ENCODE data around the gene GABRA4.
A peak's percentile ranks its signal among the peaks of the same experiment; 100 is the strongest.

GABRA4 gene

DNA sequence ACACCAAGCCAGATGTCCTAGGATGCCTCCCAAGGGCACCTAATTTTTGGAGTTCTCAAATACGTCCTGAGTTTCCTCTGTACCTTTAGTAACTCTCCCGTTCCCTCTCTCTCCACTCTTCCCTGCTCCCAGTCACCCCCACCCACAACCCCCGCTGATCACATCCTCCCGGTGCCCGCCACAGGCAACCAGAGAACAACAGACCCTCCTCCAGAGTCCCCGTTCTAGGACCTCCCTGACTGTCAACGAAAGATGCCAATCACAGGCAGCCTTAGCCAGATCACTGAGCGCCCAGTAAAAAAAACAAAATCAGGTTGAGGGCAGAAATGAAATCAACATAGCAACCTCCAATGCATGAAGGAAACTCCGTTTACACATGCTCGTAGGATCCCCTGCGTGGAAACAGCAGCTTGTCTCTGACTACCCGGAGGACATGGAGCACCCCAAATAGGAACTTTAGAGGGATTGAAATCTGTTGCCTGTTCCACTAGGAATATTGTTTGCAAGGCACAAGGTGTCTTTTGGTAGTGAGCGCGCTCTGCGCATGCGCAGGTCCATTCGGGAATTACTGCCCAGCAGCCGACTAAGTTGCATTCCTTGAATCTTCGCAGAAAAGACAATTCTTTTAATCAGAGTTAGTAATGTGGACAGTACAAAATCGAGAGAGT, 37.8 kb upstream of the GABRA4 start, which contains the start of gene GABRB1:
Gene GABRB1 (plus strand): TSS at position 557 of the 668 bp plus-strand sequence.
- ChIA-PET POLR2A (no interaction called here), CTCF (interaction anchor here (1.0 kb wide), 1 partner anchor 99 kb away, joined by 3 read pairs; no protein-coding TSS in a partner anchor)
- TF ChIP-seq, protein P1, sequence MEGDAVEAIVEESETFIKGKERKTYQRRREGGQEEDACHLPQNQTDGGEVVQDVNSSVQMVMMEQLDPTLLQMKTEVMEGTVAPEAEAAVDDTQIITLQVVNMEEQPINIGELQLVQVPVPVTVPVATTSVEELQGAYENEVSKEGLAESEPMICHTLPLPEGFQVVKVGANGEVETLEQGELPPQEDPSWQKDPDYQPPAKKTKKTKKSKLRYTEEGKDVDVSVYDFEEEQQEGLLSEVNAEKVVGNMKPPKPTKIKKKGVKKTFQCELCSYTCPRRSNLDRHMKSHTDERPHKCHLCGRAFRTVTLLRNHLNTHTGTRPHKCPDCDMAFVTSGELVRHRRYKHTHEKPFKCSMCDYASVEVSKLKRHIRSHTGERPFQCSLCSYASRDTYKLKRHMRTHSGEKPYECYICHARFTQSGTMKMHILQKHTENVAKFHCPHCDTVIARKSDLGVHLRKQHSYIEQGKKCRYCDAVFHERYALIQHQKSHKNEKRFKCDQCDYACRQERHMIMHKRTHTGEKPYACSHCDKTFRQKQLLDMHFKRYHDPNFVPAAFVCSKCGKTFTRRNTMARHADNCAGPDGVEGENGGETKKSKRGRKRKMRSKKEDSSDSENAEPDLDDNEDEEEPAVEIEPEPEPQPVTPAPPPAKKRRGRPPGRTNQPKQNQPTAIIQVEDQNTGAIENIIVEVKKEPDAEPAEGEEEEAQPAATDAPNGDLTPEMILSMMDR (IDR thresholded peaks at IDR 0.05; ENCODE audit: insufficient read depth, low read length, missing control alignments): no peak
- no peak for DNase-seq (ENCODE audit: low read depth, low spot score)
- peak within 1 kb of the TSS; percentile 67 for H3K4me3 ChIP-seq (ENCODE audit: low read depth, low read length)

DNA sequence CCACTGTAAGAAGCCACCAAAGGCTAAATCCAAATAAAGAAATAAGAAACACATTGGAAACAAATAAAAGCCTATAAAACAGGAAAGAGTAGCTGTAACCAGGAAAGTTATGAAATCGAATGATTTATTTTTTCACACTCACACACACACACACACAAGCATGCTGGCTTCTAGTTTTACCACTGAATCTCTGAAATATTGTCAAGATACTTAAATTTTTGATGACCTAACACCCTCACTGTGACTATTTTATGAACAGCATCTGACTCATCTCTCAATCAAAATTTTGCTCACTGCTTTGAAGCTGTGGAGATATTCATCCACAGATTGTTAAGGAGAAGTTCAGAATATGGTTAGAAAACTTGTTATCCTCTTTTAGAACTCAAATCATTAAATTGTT, 24.1 kb upstream of the GABRA4 start:
- ChIA-PET CTCF (no interaction called here), POLR2A (no interaction called here)
- TF ChIP-seq, protein P1 (IDR thresholded peaks at IDR 0.05; ENCODE audit: insufficient read depth, low read length, missing control alignments): no peak
- no peak overlapping the region for H3K4me3 ChIP-seq (ENCODE audit: low read depth, low read length)
- DNase-seq (ENCODE audit: low read depth, low spot score): no peak

DNA sequence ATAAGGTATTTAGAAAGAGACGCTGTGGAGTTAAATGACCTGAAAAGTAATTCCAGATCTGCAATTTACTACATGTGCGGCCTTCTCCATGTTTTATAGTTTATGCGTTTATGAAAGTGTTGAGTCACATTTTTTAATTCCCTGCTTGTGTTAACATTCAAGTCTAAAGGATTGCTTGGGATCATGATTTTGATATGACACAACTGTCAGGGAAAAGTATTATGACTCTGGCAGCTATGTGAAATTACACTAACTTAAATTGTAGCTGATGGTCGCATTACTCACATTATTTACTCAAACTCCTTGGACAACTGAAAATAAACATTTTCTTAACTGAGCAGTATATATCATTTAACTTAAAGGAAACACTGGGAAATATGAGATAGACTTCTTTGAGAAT, 23.7 kb upstream of the GABRA4 start:
- H3K4me3 ChIP-seq (ENCODE audit: low read depth, low read length): no peak overlapping the region
- ChIA-PET CTCF (no interaction called here), POLR2A (no interaction called here)
- no peak for DNase-seq (ENCODE audit: low read depth, low spot score)
- TF ChIP-seq, protein P1 (IDR thresholded peaks at IDR 0.05; ENCODE audit: insufficient read depth, low read length, missing control alignments): no peak

DNA sequence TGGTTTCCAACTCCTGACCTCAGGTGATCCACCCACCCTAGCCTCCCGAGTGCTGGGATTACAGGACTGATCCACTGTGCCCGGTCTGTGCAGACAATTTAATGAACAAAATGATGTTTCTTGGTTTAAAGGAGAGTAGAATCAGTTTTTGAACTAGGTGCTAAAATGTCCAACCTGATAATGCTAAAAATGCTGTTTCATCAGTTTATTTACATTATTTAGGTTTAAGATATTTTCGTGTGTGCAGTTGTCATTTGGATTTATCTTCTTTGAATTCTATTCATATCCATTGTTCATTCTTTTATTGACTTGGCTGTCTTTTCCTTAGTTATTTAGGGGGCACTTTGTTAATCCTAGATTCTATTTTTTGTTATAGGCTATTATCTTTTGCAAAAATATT, 20.0 kb upstream of the GABRA4 start:
- CTCF ChIA-PET: no interaction called here

DNA sequence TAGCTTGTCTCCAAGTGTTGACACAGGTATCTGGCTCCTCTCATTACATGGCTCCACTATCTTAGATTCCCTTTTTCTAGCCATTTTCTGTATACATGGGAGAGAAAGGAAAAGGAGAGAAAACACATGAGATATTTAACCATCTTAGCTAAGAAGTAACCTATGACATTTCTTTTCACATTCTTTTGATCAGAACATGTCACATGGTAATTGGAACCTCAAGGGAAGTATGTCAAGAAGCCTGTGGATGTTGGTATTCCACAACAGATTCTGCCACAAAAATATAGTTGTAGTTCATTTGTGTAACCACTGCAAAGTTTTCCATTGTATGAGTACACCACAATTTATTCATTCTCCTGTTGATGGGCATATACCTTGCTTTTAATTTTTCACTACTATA, 19.3 kb upstream of the GABRA4 start:
- TF ChIP-seq, protein P1 (IDR thresholded peaks at IDR 0.05; ENCODE audit: insufficient read depth, low read length, missing control alignments): no peak
- no peak overlapping the region for H3K4me3 ChIP-seq (ENCODE audit: low read depth, low read length)
- no peak for DNase-seq (ENCODE audit: low read depth, low spot score)
- POLR2A ChIA-PET: no interaction called here
- CTCF ChIA-PET: no interaction called here

More for the DNA sequence above, 20.0 kb upstream of the GABRA4 start:
- no peak overlapping the region for H3K4me3 ChIP-seq (ENCODE audit: low read depth, low read length)
- POLR2A ChIA-PET: no interaction called here
- TF ChIP-seq, protein P1 (IDR thresholded peaks at IDR 0.05; ENCODE audit: insufficient read depth, low read length, missing control alignments): no peak
- DNase-seq (ENCODE audit: low read depth, low spot score): no peak

DNA sequence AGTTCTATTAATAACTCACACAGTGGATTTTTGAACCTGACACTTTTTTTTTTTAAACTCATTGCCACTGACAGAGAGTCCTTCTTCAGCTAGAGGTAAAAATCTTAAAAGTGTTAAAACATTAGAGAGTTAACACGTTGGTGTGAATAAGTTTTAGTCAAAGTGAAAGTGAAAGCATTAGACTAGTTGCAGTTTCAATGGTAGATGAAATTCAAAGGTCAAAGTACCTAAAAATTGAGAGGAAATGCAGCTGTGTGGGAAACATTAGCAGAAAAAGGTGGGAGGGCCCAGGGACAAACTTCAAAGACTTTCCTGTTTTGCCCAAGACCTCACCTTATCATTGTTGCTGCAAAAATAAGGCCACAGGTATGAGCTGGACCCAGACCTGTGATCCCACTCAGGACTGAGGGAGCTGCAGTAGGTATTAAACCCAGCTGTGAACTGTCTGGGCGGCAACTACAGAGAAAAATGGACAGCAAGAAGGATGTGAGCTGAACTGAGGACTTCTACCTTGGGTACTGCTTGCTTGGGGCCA, 17.6 kb upstream of the GABRA4 start:
- no peak for DNase-seq (ENCODE audit: low read depth, low spot score)
- ChIA-PET CTCF (interaction anchor here (0.7 to 1.5 kb wide), 3 partner anchors 23 to 373 kb away, joined by 3 to 4 read pairs (median 3); no protein-coding TSS in a partner anchor), POLR2A (no interaction called here)
- no peak overlapping the region for H3K4me3 ChIP-seq (ENCODE audit: low read depth, low read length)
- TF ChIP-seq, protein P1 (IDR thresholded peaks at IDR 0.05; ENCODE audit: insufficient read depth, low read length, missing control alignments): no peak

Data from AG04449 (cell line).